Vagina (tissue), 2 donors: Measurements from ENCODE around the gene ADORA1. TPM values are rescaled to one million over a fixed set of nuclear protein-coding genes. Genes with fewer than 3 reads are reported as not detected.

Experiments
- DNase-seq, 2 donors: peaks; one replicate each; pipeline ENCODE4 v3.0.0-alpha.2; 2017; ENCODE audit errors: extremely low spot score in 2 of 2
- H3K27ac ChIP-seq: fragments of 200-600 bp; sonication (generic); one replicate; pipeline ENCODE4 v1.5.1; 2019
- H3K27me3 ChIP-seq: fragments of 200-600 bp; sonication (generic); one replicate; pipeline ENCODE4 v1.5.1; 2019
- H3K36me3 ChIP-seq, 2 donors: fragments of 200-600 bp; sonication (generic); one replicate each; pipeline ENCODE4 v1.5.1; 2017 to 2019
- H3K4me1 ChIP-seq: fragments of 200-600 bp; sonication (generic); one replicate; pipeline ENCODE4 v1.5.1; 2019
- H3K4me3 ChIP-seq, 2 donors: fragments of 200-600 bp; sonication (generic); 1 replicate in 1 of 2; 2 replicates in 1 of 2; pipeline ENCODE4 v1.5.1; 2016 to 2019
- H3K9me3 ChIP-seq: fragments of 200-600 bp; sonication (generic); one replicate; pipeline ENCODE4 v1.5.1; 2019
- POLR2A ChIP-seq, 2 donors: fragments of 450-650 bp; IDR thresholded peaks; one replicate each; pipeline ENCODE4 v1.6.1; 2017; ENCODE audit warnings: antibody characterized with exemption in 2 of 2, mild to moderate bottlenecking in 2 of 2, moderate library complexity in 2 of 2
- POLR2AphosphoS5 ChIP-seq, 2 donors: sonication (generic); formaldehyde crosslinking; IDR thresholded peaks; one replicate each; pipeline ENCODE4 v1.9.0; 2017; ENCODE audit warnings: antibody characterized with exemption in 2 of 2, mild to moderate bottlenecking in 2 of 2, low read depth in 1 of 2; ENCODE audit not compliant: insufficient read depth in 1 of 2
- intact Hi-C: fragments of 100-400 bp; cut with DNase I; formaldehyde crosslinking; loops from one replicate; pipeline ENCODE4 v1.15.1; 2023
- total RNA-seq: library from RNA; depleted of rRNA; stranded (reverse); fragments of >200 nt; gene quantifications from one replicate; pipeline ENCODE4 v1.2.3, GENCODE V29; 2016
- TF ChIP-seq, protein P1 (sequence below), 3 experiments: fragments of 450-650 bp in 2 of 3; fragments of 200-600 bp in 1 of 3; sonication (generic) in 1 of 3; IDR thresholded peaks; one replicate each; pipeline ENCODE4 v1.5.1; 2017 to 2019; ENCODE audit warnings: antibody characterized with exemption in 3 of 3, mild to moderate bottlenecking in 2 of 3, moderate library complexity in 2 of 3

ADORA1 gene
- total RNA-seq, 1 donor from 2014 or later: 5.2 TPM

- Histone ChIP-seq H3K9me3 (no peaks in the 10 kb centered on the region), H3K36me3 (no peaks in the 10 kb centered on the region), H3K4me3 (no peak overlapping the region), H3K27ac (no peak overlapping the region), H3K27me3 (no peaks in the 10 kb centered on the region), H3K4me1 (peaks cover 12% of the 10 kb centered on the region)
- intact Hi-C loops: loop anchor here (5.0 kb wide), 1 partner anchor 90 kb away; no protein-coding TSS in a partner anchor
- DNase-seq: peak in 1 of 2 donors; percentile 76
- no peak for TF ChIP-seq POLR2AphosphoS5 (IDR thresholded peaks at IDR 0.05; ENCODE audit: insufficient read depth in 1 of 2, low read depth in 1 of 2)
- TF ChIP-seq, protein P1, sequence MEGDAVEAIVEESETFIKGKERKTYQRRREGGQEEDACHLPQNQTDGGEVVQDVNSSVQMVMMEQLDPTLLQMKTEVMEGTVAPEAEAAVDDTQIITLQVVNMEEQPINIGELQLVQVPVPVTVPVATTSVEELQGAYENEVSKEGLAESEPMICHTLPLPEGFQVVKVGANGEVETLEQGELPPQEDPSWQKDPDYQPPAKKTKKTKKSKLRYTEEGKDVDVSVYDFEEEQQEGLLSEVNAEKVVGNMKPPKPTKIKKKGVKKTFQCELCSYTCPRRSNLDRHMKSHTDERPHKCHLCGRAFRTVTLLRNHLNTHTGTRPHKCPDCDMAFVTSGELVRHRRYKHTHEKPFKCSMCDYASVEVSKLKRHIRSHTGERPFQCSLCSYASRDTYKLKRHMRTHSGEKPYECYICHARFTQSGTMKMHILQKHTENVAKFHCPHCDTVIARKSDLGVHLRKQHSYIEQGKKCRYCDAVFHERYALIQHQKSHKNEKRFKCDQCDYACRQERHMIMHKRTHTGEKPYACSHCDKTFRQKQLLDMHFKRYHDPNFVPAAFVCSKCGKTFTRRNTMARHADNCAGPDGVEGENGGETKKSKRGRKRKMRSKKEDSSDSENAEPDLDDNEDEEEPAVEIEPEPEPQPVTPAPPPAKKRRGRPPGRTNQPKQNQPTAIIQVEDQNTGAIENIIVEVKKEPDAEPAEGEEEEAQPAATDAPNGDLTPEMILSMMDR (IDR thresholded peaks at IDR 0.05): no peak
- no peak for TF ChIP-seq POLR2A (IDR thresholded peaks at IDR 0.05)
Measured at GRCh38 chr1:203122159-203122558, 5.4 kb upstream of the ADORA1 start.

- intact Hi-C loops: loop anchor here (5.0 kb wide), 1 partner anchor 88 kb away; no protein-coding TSS in a partner anchor
- no peak for DNase-seq
- Histone ChIP-seq H3K4me3 (no peak overlapping the region), H3K36me3 (no peaks in the 10 kb centered on the region), H3K27me3 (no peaks in the 10 kb centered on the region), H3K9me3 (no peaks in the 10 kb centered on the region), H3K4me1 (peaks cover 26% of the 10 kb centered on the region), H3K27ac (no peak overlapping the region)
- TF ChIP-seq POLR2AphosphoS5 (IDR thresholded peaks at IDR 0.05; ENCODE audit: insufficient read depth in 1 of 2, low read depth in 1 of 2) (no peak), POLR2A (IDR thresholded peaks at IDR 0.05) (no peak)
- TF ChIP-seq, protein P1 (IDR thresholded peaks at IDR 0.05): no peak
Measured at GRCh38 chr1:203124011-203124410, 3.5 kb upstream of the ADORA1 start.

GRCh38 chr1:203124546-203125317, 2.8 kb upstream of the ADORA1 start:
- intact Hi-C loops: loop anchor here (5.0 kb wide), 1 partner anchor 88 kb away; no protein-coding TSS in a partner anchor
- TF ChIP-seq POLR2A (IDR thresholded peaks at IDR 0.05) (no peak), POLR2AphosphoS5 (IDR thresholded peaks at IDR 0.05; ENCODE audit: insufficient read depth in 1 of 2, low read depth in 1 of 2) (no peak)
- TF ChIP-seq, protein P1 (IDR thresholded peaks at IDR 0.05): no peak
- H3K27me3 ChIP-seq: no peaks in the 10 kb centered on the region
- peaks cover 28% of the 10 kb centered on the region for H3K4me1 ChIP-seq
- H3K4me3 ChIP-seq: no peak overlapping the region
- no peak for DNase-seq
- no peaks in the 10 kb centered on the region for H3K9me3 ChIP-seq
- H3K27ac ChIP-seq: no peak overlapping the region
- no peaks in the 10 kb centered on the region for H3K36me3 ChIP-seq

- H3K27ac ChIP-seq: no peak overlapping the region
- no peaks in the 10 kb centered on the region for H3K36me3 ChIP-seq
- H3K9me3 ChIP-seq: no peaks in the 10 kb centered on the region
- DNase-seq: peak in 1 of 2 donors; percentile 80
- H3K4me3 ChIP-seq: no peak overlapping the region
- intact Hi-C loops: no loop called here
- no peaks in the 10 kb centered on the region for H3K27me3 ChIP-seq
- peaks cover 28% of the 10 kb centered on the region for H3K4me1 ChIP-seq
- TF ChIP-seq, protein P1 (IDR thresholded peaks at IDR 0.05): peak in 1 of 3 experiments; percentile 4
- TF ChIP-seq POLR2AphosphoS5 (IDR thresholded peaks at IDR 0.05; ENCODE audit: insufficient read depth in 1 of 2, low read depth in 1 of 2) (no peak), POLR2A (IDR thresholded peaks at IDR 0.05) (no peak)
Measured at GRCh38 chr1:203126151-203126865, 1.2 kb upstream of the ADORA1 start.
